Neutrophil (primary cell): ENCODE results near the gene C5orf46.

ENCODE experiments used
- H3K27ac ChIP-seq: fragments of 200-600 bp; sonication (generic); 2 replicates; pipeline ENCODE4 v1.5.1; 2016; ENCODE audit warnings: mild to moderate bottlenecking, moderate library complexity
- H3K27me3 ChIP-seq: fragments of 200-600 bp; sonication (generic); 2 replicates; pipeline ENCODE4 v1.6.0; 2016; ENCODE audit warnings: mild to moderate bottlenecking
- H3K36me3 ChIP-seq: fragments of 200-600 bp; sonication (generic); 2 replicates; pipeline ENCODE4 v1.5.1; 2017
- H3K4me1 ChIP-seq, 2 experiments: fragments of 200-600 bp in 1 of 2; sonication (generic) in 1 of 2; 1 replicate in 1 of 2; 2 replicates in 1 of 2; pipeline versions ENCODE4 v1.5.1 to v1.6.1; 2013 to 2016; ENCODE audit warnings: low read depth in 1 of 2, low read length in 1 of 2, mild to moderate bottlenecking in 1 of 2, moderate library complexity in 1 of 2; ENCODE audit not compliant: control insufficient read depth in 1 of 2, insufficient read depth in 1 of 2
- H3K4me3 ChIP-seq, 2 experiments: fragments of 200-600 bp in 1 of 2; sonication (generic) in 1 of 2; 1 replicate in 1 of 2; 2 replicates in 1 of 2; pipeline ENCODE4 v1.5.1; 2013 to 2016; ENCODE audit warnings: low read depth in 1 of 2, low read length in 1 of 2, mild to moderate bottlenecking in 1 of 2, moderate library complexity in 1 of 2
- H3K9me3 ChIP-seq: fragments of 200-600 bp; sonication (generic); 2 replicates; pipeline ENCODE4 v1.5.1; 2016
- TF ChIP-seq, protein P1 (sequence below): fragments of 200-600 bp; sonication (generic); IDR thresholded peaks from 2 replicates; pipeline ENCODE4 v1.5.1; 2016; ENCODE audit warnings: antibody characterized with exemption

C5orf46 gene

DNA sequence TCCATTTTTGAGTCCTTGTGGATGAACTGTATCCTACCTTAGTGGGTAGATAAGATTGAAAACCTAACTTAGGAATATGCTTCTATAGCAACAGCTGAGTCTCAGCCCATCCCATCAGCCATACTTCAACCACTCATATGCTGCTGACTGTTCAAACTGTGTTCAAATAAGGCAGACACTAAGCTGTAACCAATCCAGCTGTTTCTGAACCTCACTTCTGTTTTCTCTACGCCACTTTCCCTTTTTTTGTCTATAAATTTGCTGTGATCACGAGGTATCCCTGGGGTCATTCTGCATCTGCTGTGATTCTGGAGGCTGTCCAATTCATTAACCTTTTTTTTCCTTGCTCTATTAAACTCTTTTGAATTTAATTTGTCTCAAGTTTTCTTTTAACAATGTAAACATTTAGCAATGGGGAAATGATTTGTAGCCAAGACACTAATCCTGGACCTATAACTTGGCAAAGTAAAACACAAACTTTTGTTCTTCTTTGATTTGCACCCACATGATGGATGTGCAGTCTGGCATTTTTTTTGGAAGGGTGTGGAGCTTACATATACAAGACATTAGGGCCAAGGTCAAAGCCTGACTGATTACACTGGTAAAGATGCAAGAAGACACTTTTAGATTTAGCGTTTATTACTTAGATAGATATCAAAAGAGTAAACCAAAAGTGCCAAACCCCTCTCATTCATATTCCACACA, 42.7 kb downstream of the C5orf46 start:
- Histone ChIP-seq H3K9me3 (no peaks in the 10 kb centered on the region), H3K27ac (no peak overlapping the region), H3K4me3 (no peak overlapping the region), H3K4me1 (no peaks in the 10 kb centered on the region), H3K36me3 (no peaks in the 10 kb centered on the region), H3K27me3 (no peaks in the 10 kb centered on the region)
- TF ChIP-seq, protein P1, sequence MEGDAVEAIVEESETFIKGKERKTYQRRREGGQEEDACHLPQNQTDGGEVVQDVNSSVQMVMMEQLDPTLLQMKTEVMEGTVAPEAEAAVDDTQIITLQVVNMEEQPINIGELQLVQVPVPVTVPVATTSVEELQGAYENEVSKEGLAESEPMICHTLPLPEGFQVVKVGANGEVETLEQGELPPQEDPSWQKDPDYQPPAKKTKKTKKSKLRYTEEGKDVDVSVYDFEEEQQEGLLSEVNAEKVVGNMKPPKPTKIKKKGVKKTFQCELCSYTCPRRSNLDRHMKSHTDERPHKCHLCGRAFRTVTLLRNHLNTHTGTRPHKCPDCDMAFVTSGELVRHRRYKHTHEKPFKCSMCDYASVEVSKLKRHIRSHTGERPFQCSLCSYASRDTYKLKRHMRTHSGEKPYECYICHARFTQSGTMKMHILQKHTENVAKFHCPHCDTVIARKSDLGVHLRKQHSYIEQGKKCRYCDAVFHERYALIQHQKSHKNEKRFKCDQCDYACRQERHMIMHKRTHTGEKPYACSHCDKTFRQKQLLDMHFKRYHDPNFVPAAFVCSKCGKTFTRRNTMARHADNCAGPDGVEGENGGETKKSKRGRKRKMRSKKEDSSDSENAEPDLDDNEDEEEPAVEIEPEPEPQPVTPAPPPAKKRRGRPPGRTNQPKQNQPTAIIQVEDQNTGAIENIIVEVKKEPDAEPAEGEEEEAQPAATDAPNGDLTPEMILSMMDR, result no peak

GRCh38 chr5:147860641-147861025, 45.7 kb downstream of the C5orf46 start:
- no peaks in the 10 kb centered on the region for H3K9me3 ChIP-seq
- TF ChIP-seq, protein P1, result no peak
- H3K27me3 ChIP-seq, result no peaks in the 10 kb centered on the region
- no peak overlapping the region for H3K27ac ChIP-seq
- H3K36me3 ChIP-seq, result no peaks in the 10 kb centered on the region
- no peaks in the 10 kb centered on the region for H3K4me1 ChIP-seq
- no peak overlapping the region for H3K4me3 ChIP-seq

DNA sequence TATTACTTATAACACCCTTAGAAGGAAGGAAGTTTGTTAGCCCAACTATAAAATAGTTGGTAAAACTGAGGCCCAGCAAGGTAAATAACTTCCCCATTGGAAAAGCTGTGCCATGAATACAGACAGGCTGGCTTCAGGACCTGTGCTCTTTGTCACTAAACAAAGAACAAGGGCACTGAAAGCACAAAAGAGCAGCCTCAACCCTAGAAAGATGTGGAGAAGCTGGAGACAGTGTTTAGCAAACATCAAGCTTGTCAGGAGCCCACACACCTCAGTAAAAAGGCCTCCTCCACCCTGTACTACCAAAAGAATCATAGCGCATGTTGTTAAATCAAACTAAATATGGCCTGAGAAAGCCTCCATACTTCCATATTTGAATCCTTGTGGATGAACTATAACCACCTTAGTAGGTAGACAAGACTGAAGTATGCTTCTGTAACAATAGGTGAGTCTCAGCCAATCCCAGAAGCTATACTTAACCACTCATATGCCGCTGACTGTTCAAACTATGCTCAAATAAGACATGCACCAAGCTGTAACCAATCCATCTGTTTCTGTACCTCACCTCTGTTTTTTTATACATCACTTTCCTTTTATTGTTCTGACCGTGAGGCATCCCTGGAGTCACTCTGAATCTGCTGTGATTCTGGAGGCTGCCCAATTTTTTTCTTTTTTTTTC, 46.2 kb downstream of the C5orf46 start:
- Histone ChIP-seq H3K27me3 (no peaks in the 10 kb centered on the region), H3K4me3 (no peak overlapping the region), H3K9me3 (no peaks in the 10 kb centered on the region), H3K4me1 (no peaks in the 10 kb centered on the region), H3K36me3 (no peaks in the 10 kb centered on the region), H3K27ac (no peak overlapping the region)
- TF ChIP-seq, protein P1, result no peak

GRCh38 chr5:147858565-147858964, 47.8 kb downstream of the C5orf46 start:
- no peak overlapping the region for H3K27ac ChIP-seq
- no peak overlapping the region for H3K4me3 ChIP-seq
- H3K9me3 ChIP-seq, result no peaks in the 10 kb centered on the region
- H3K4me1 ChIP-seq, result no peaks in the 10 kb centered on the region
- H3K27me3 ChIP-seq, result no peaks in the 10 kb centered on the region
- TF ChIP-seq, protein P1, result no peak
- no peaks in the 10 kb centered on the region for H3K36me3 ChIP-seq

DNA sequence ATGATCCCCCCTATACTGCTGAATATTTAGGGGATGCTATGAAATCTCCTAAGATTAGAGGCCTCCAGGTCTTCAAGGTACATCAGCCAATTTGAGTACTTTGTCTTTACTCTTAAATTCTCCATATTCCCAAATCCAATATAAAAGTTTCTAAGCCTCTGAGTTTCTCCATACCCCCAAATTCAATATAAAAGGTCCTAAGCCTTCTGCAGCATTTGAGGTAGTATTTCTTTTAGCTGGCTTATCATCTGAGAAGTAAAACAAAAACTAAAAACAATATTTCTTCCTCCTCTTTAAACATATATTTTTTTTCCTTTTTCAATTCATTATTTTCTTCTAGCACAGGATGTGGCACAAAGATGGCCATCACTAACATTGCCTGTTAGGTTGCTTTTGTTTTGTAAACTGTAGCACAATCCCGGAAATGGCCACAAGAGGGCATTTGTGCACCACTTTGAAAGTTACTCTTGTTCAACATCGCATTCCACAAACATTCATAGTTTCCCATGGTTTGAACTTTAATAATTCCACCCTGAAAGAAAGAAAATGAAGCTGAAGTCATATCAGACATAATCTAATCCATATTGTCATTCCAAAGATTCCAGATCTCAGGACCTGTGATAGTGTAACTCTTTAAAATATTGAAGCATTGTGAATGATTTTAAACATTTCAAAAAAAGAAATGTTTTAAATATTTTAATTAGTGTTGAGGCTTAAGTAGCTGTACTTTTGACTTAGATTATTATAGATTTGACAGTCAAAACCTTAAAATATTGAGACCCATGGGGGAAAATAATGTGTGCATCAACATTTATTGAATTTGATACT, 48.8 kb downstream of the C5orf46 start:
- H3K36me3 ChIP-seq, result no peaks in the 10 kb centered on the region
- H3K27me3 ChIP-seq, result no peaks in the 10 kb centered on the region
- no peaks in the 10 kb centered on the region for H3K9me3 ChIP-seq
- H3K27ac ChIP-seq, result no peak overlapping the region
- no peaks in the 10 kb centered on the region for H3K4me1 ChIP-seq
- no peak overlapping the region for H3K4me3 ChIP-seq
- TF ChIP-seq, protein P1, result peak; percentile 45
